Osteocyte (in vitro differentiated cells): ENCODE measurements around the gene BANF2. TPM values are rescaled to one million over a fixed set of nuclear protein-coding genes. Genes with fewer than 3 reads are reported as not detected.

Source experiments
- DNase-seq: peaks from one replicate; pipeline ENCODE4 v3.0.0; 2021; ENCODE audit warnings: mixed read lengths; ENCODE audit not compliant: unreplicated experiment; ENCODE audit errors: extremely low spot score
- H3K27ac Mint-ChIP-seq: one replicate; pipeline ENCODE4 v1.8.0; 2021; ENCODE audit warnings: mild to moderate bottlenecking, mixed read lengths; ENCODE audit not compliant: unreplicated experiment
- H3K27me3 Mint-ChIP-seq: one replicate; pipeline ENCODE4 v1.8.0; 2021; ENCODE audit warnings: mixed read lengths; ENCODE audit not compliant: unreplicated experiment
- H3K36me3 Mint-ChIP-seq: one replicate; pipeline ENCODE4 v1.8.0; 2021; ENCODE audit warnings: mixed read lengths; ENCODE audit not compliant: unreplicated experiment
- H3K4me1 Mint-ChIP-seq: one replicate; pipeline ENCODE4 v1.8.0; 2021; ENCODE audit warnings: mixed read lengths; ENCODE audit not compliant: unreplicated experiment
- H3K4me3 Mint-ChIP-seq: one replicate; pipeline ENCODE4 v1.8.0; 2021; ENCODE audit warnings: mild to moderate bottlenecking, moderate library complexity, mixed read lengths; ENCODE audit not compliant: unreplicated experiment
- H3K9me3 Mint-ChIP-seq: one replicate; pipeline ENCODE4 v1.8.0; 2021; ENCODE audit warnings: mixed read lengths; ENCODE audit not compliant: unreplicated experiment
- total RNA-seq: library from RNA; stranded (reverse); gene quantifications from 2 replicates; pipeline ENCODE4 v1.2.1, GENCODE V29; 2021
- TF ChIP-seq, protein P1 (sequence below): fragments of 200-600 bp; sonication (generic); IDR thresholded peaks from 2 replicates; pipeline ENCODE4 v1.5.0; 2021; ENCODE audit warnings: antibody characterized with exemption, mild to moderate bottlenecking, moderate library complexity

Gene BANF2
- total RNA-seq, 1 donor from 2014 or later, result not detected

DNA sequence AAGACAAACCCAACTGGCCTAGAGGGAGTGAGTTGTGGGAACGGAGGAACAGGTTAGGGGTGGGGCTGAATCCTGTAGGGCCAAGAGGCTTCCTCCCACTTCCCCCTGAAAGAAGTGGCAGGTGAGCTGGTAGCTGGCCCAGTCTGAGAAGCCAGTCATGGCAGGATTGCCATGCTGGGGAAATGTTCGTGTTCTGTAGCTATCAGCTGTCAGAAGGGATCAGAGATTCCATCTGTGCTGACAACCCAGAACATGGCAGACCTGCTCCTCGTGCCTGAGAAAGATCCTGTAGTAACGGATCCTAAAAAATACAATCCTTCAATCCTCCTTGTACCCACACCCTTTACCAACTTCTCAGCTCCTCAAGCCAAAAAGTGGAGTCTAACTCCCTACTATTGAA is 43.0 kb downstream of the BANF2 start:
- Mint-ChIP-seq H3K9me3 (peaks cover 6% of the 10 kb centered on the region), H3K36me3 (peaks cover 2% of the 10 kb centered on the region), H3K27me3 (no peaks in the 10 kb centered on the region), H3K4me3 (no peak overlapping the region), H3K27ac (no peak overlapping the region), H3K4me1 (peaks cover 10% of the 10 kb centered on the region)
- TF ChIP-seq, protein P1, sequence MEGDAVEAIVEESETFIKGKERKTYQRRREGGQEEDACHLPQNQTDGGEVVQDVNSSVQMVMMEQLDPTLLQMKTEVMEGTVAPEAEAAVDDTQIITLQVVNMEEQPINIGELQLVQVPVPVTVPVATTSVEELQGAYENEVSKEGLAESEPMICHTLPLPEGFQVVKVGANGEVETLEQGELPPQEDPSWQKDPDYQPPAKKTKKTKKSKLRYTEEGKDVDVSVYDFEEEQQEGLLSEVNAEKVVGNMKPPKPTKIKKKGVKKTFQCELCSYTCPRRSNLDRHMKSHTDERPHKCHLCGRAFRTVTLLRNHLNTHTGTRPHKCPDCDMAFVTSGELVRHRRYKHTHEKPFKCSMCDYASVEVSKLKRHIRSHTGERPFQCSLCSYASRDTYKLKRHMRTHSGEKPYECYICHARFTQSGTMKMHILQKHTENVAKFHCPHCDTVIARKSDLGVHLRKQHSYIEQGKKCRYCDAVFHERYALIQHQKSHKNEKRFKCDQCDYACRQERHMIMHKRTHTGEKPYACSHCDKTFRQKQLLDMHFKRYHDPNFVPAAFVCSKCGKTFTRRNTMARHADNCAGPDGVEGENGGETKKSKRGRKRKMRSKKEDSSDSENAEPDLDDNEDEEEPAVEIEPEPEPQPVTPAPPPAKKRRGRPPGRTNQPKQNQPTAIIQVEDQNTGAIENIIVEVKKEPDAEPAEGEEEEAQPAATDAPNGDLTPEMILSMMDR, result no peak
- DNase-seq, result no peak

DNA sequence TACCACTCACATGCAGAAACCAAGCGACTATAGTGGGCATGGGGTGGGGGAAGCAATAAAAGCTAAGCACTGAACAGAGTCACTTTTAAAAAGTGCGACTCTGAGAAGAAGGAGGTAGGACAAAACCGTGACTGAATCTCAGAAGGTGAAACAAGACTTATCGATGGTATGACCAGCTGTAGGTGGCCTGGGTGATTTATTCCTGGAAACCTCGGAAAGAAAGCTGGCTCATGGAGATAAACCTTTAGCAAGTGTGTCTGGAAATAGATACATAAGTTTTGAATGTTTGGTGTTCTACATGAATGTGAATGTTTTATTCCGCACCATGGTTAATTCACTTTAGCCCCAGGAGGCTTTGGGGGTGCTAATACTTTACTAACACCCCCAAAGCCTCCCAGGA is 43.9 kb downstream of the BANF2 start:
- no peaks in the 10 kb centered on the region for H3K9me3 Mint-ChIP-seq
- no peak overlapping the region for H3K27ac Mint-ChIP-seq
- no peak overlapping the region for H3K4me3 Mint-ChIP-seq
- no peak for DNase-seq
- TF ChIP-seq, protein P1, result no peak
- H3K36me3 Mint-ChIP-seq, result peaks cover 2% of the 10 kb centered on the region
- H3K4me1 Mint-ChIP-seq, result peaks cover 11% of the 10 kb centered on the region
- no peaks in the 10 kb centered on the region for H3K27me3 Mint-ChIP-seq

- H3K27ac Mint-ChIP-seq, result no peak overlapping the region
- H3K36me3 Mint-ChIP-seq, result peaks cover under 1% of the 10 kb centered on the region
- H3K4me3 Mint-ChIP-seq, result no peak overlapping the region
Observed at GRCh38 chr20:17747431-17747846, 47.7 kb downstream of the BANF2 start.

DNA sequence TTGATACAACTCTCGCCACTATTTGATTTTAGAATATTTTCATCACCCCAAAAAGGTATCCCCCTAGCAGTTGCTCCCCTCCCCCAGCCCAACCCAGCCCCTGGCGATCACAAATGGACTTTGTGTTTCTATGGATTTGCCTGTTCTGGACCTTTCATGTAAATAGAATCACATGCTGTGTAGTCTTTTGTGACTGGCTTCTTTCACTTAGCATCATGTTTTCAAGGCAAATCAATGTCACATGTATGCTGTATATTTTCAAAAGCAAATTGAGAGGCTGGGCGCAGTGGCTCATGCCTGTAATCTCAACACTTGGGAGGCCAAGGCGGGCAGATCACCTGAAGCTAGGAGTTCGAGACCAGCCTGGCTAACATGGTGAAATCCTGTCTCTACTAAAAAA is 48.5 kb downstream of the BANF2 start:
- Mint-ChIP-seq H3K9me3 (no peaks in the 10 kb centered on the region), H3K27ac (no peak overlapping the region), H3K4me3 (no peak overlapping the region), H3K4me1 (peaks cover 10% of the 10 kb centered on the region), H3K27me3 (peaks cover 13% of the 10 kb centered on the region), H3K36me3 (no peaks in the 10 kb centered on the region)
- no peak for DNase-seq
- TF ChIP-seq, protein P1, result no peak

More at GRCh38 chr20:17747431-17747846, 47.7 kb downstream of the BANF2 start:
- TF ChIP-seq, protein P1, result no peak
- peaks cover 4% of the 10 kb centered on the region for H3K27me3 Mint-ChIP-seq
- no peaks in the 10 kb centered on the region for H3K9me3 Mint-ChIP-seq
- DNase-seq, result no peak
- H3K4me1 Mint-ChIP-seq, result peaks cover 11% of the 10 kb centered on the region

- Mint-ChIP-seq H3K9me3 (no peaks in the 10 kb centered on the region), H3K4me3 (no peak overlapping the region), H3K36me3 (no peaks in the 10 kb centered on the region), H3K27me3 (peaks cover 24% of the 10 kb centered on the region), H3K27ac (no peak overlapping the region), H3K4me1 (peaks cover 10% of the 10 kb centered on the region)
- TF ChIP-seq, protein P1, result no peak
- DNase-seq, result no peak
Observed at GRCh38 chr20:17749626-17749977, 49.8 kb downstream of the BANF2 start.
